GM04504 (cell line): Measurements from ENCODE around the gene LARGE2.
A peak's percentile ranks its signal among the peaks of the same experiment; 100 is the strongest.

Experiments
- DNase-seq: peaks from one replicate; pipeline ENCODE4 v3.0.0-alpha.2; 2012; ENCODE audit warnings: low read depth

Gene LARGE2

GRCh38 chr11:45961751-45962240, 39.3 kb downstream of the LARGE2 start:
- DNase-seq: no peak

GRCh38 chr11:45964911-45965389, 42.5 kb downstream of the LARGE2 start:
- DNase-seq: peak; percentile 52

GRCh38 chr11:45967506-45967905, 45.0 kb downstream of the LARGE2 start:
- DNase-seq: no peak

GRCh38 chr11:45968901-45969300, 46.4 kb downstream of the LARGE2 start:
- DNase-seq: no peak

GRCh38 chr11:45973601-45974000, 51.1 kb downstream of the LARGE2 start:
- DNase-seq: no peak

- DNase-seq: peak; percentile 28
Observed at GRCh38 chr11:45974806-45975205, 52.4 kb downstream of the LARGE2 start.
